WTC11 (cell line): ENCODE data around the gene C12orf56. TPM values are rescaled to one million over a fixed set of nuclear protein-coding genes. Genes with fewer than 3 reads are reported as not detected.
A peak's percentile ranks its signal among the peaks of the same experiment; 100 is the strongest.
"Not testable (repeated sequence)": the region's sequence is repeated elsewhere in the genome, so short reads cannot be mapped to it uniquely, and the experiment has no call there.

Experiments
- ATAC-seq: fragments of 200-7000 bp; cut with Tn5 transposase; 2 replicates; pipeline ENCODE4 v1.10.0; 2021; ENCODE audit warnings: mild to moderate bottlenecking, moderate library complexity
- CTCF ChIA-PET: fragments of 300-600 bp; sonication (Branson Sonifier 250); formaldehyde crosslinking; loops from one replicate; lab custom pipeline; 2021; ENCODE audit warnings: antibody characterized with exemption; lab: Charles Lee
- POLR2A ChIA-PET: fragments of 350-600 bp; sonication (Branson Sonifier 250); formaldehyde crosslinking; loops from one replicate; lab custom pipeline; 2021; ENCODE audit warnings: antibody characterized with exemption; lab: Charles Lee
- DNase-seq: peaks from one replicate; pipeline ENCODE4 v3.0.0; 2021; ENCODE audit warnings: low spot score
- H3K27ac Mint-ChIP-seq: 2 replicates; pipeline ENCODE4 v1.8.0; 2021; ENCODE audit warnings: mixed read lengths
- H3K27me3 Mint-ChIP-seq: 2 replicates; pipeline ENCODE4 v1.8.0; 2021; ENCODE audit warnings: low read depth, mild to moderate bottlenecking, moderate library complexity, mixed read lengths
- H3K36me3 Mint-ChIP-seq: 2 replicates; pipeline ENCODE4 v1.8.0; 2021; ENCODE audit warnings: mixed read lengths
- H3K4me1 Mint-ChIP-seq: 2 replicates; pipeline ENCODE4 v1.8.0; 2022; ENCODE audit warnings: mixed read lengths
- H3K4me3 Mint-ChIP-seq: 2 replicates; pipeline ENCODE4 v1.8.0; 2021; ENCODE audit warnings: mild to moderate bottlenecking, moderate library complexity, mixed read lengths
- H3K9me3 Mint-ChIP-seq: 2 replicates; pipeline ENCODE4 v1.8.0; 2021; ENCODE audit warnings: mixed read lengths
- ATF1 ChIP-seq: sonication (generic); formaldehyde crosslinking; IDR thresholded peaks from 2 replicates; pipeline ENCODE4 v1.8.1; 2023; ENCODE audit warnings: mild to moderate bottlenecking, moderate library complexity, missing genetic modification reagents
- CREB1 ChIP-seq: sonication (generic); formaldehyde crosslinking; IDR thresholded peaks from 2 replicates; pipeline ENCODE4 v1.8.0; 2023; ENCODE audit warnings: mild to moderate bottlenecking, missing genetic modification reagents
- ESRRA ChIP-seq: sonication (generic); formaldehyde crosslinking; IDR thresholded peaks from 2 replicates; pipeline ENCODE4 v1.8.1; 2022; ENCODE audit warnings: mild to moderate bottlenecking, missing genetic modification reagents, borderline replicate concordance
- FOXK1 ChIP-seq: sonication (generic); formaldehyde crosslinking; IDR thresholded peaks from 2 replicates; pipeline ENCODE4 v1.8.0; 2022; ENCODE audit warnings: mild to moderate bottlenecking, moderate library complexity, missing genetic modification reagents
- FOXP1 ChIP-seq: sonication (generic); formaldehyde crosslinking; IDR thresholded peaks from 2 replicates; pipeline ENCODE4 v1.8.0; 2022; ENCODE audit warnings: missing genetic modification reagents, mild to moderate bottlenecking, moderate library complexity, borderline replicate concordance
- MYBL2 ChIP-seq: sonication (generic); formaldehyde crosslinking; IDR thresholded peaks from 2 replicates; pipeline ENCODE4 v1.8.1; 2023; ENCODE audit warnings: mild to moderate bottlenecking, moderate library complexity, missing genetic modification reagents
- NR2C2 ChIP-seq: sonication (generic); formaldehyde crosslinking; IDR thresholded peaks from 2 replicates; pipeline ENCODE4 v1.8.0; 2022; ENCODE audit warnings: mild to moderate bottlenecking, missing genetic modification reagents
- NR3C1 ChIP-seq: sonication (generic); formaldehyde crosslinking; conservative IDR thresholded peaks from 2 replicates; pipeline ENCODE4 v1.8.1; 2023; ENCODE audit warnings: low read depth, mild to moderate bottlenecking, missing genetic modification reagents
- SP1 ChIP-seq: sonication (generic); formaldehyde crosslinking; conservative IDR thresholded peaks from 2 replicates; pipeline ENCODE4 v1.8.1; 2022; ENCODE audit warnings: missing genetic modification reagents
- TEAD1 ChIP-seq: sonication (generic); formaldehyde crosslinking; IDR thresholded peaks from 2 replicates; pipeline ENCODE4 v1.8.0; 2022; ENCODE audit warnings: mild to moderate bottlenecking, missing genetic modification reagents
- TEAD4 ChIP-seq: sonication (generic); formaldehyde crosslinking; IDR thresholded peaks from 2 replicates; pipeline ENCODE4 v1.8.0; 2022; ENCODE audit warnings: mild to moderate bottlenecking, missing genetic modification reagents
- TP53 ChIP-seq: sonication (generic); formaldehyde crosslinking; IDR thresholded peaks from 2 replicates; pipeline ENCODE4 v1.8.1; 2023; ENCODE audit warnings: mild to moderate bottlenecking, missing genetic modification reagents
- ZBTB21 ChIP-seq: sonication (generic); formaldehyde crosslinking; IDR thresholded peaks from 2 replicates; pipeline ENCODE4 v1.8.1; 2023; ENCODE audit warnings: mild to moderate bottlenecking, missing genetic modification reagents, borderline replicate concordance
- ZNF317 ChIP-seq: sonication (generic); formaldehyde crosslinking; IDR thresholded peaks from 2 replicates; pipeline ENCODE4 v1.8.1; 2023; ENCODE audit warnings: low read depth, mild to moderate bottlenecking, moderate library complexity, missing genetic modification reagents, borderline replicate concordance
- total RNA-seq: library from RNA; stranded (reverse); gene quantifications from 3 replicates; pipeline ENCODE4 v1.2.3, GENCODE V29; 2021
- TF ChIP-seq, protein P1 (sequence below): fragments of 250-450 bp; sonication (Bioruptor Pico); IDR thresholded peaks from 2 replicates; pipeline ENCODE4 v1.8.0; 2021; ENCODE audit warnings: mild to moderate bottlenecking
- TF ChIP-seq, protein P2 (sequence below): sonication (generic); formaldehyde crosslinking; conservative IDR thresholded peaks from 2 replicates; pipeline ENCODE4 v1.8.1; 2023; ENCODE audit warnings: mild to moderate bottlenecking, low read depth, missing genetic modification reagents, moderate library complexity
- TF ChIP-seq, protein P3 (sequence below): sonication (generic); formaldehyde crosslinking; IDR thresholded peaks from 2 replicates; pipeline ENCODE4 v1.8.1; 2023; ENCODE audit warnings: mild to moderate bottlenecking, moderate library complexity, missing genetic modification reagents
- TF ChIP-seq, protein P4 (sequence below): fragments of 250-450 bp; sonication (Bioruptor Pico); IDR thresholded peaks from 2 replicates; pipeline ENCODE4 v1.9.0; 2021; ENCODE audit warnings: mild to moderate bottlenecking
- TF ChIP-seq, protein P5 (sequence below): sonication (generic); formaldehyde crosslinking; IDR thresholded peaks from 2 replicates; pipeline ENCODE4 v1.8.1; 2023; ENCODE audit warnings: mild to moderate bottlenecking, missing genetic modification reagents

Gene C12orf56
- total RNA-seq, 1 experiment from 2014 or later: 2.5 TPM

DNA sequence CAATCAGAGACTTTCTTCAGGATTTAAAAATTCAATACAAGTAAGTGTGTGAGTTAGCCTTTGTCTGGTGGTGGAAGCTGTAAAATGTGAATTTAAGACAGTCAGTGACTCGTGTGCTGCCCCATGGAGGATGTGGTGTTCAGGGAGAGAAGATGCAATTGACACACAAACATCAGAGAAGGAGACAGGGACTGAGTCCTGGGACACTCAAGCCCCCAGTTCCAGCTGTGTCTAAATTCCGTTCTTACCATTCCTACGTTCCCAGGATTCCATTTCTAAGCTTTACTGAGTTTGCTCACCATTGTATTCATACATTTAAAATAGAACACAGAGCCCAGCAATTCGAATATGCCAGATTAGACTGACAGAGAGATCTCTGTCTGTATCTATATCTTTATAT is 67.6 kb downstream of the C12orf56 start (continued):
- no peak for TF ChIP-seq FOXK1 (CRISPR knock-in tag)
- no peak for TF ChIP-seq NR2C2 (CRISPR knock-in tag)

DNA sequence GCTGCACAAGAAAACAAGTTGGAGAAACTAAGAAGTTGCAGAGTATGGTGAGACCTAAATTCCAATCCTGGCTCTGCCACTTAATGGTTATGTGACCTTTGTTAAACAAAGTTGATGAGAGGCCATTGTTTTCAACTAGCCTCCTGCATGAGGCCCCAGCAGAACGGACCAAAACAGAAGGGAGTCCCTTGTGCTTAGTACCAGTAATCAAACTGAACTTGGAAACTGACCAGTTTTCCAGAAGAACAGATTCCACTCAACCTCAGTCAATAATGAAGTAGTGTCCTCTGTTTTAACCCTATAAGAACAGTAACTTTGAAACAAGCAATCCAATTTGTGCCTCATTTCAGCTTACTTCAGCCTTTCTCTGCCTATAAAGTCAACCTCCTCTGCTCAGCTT is 69.9 kb downstream of the C12orf56 start:
- Mint-ChIP-seq H3K27ac (peak overlapping the region; percentile 71), H3K4me1 (peaks cover 37% of the 10 kb centered on the region), H3K4me3 (no peak overlapping the region), H3K27me3 (no peaks in the 10 kb centered on the region), H3K9me3 (peaks cover 12% of the 10 kb centered on the region), H3K36me3 (peaks cover 4% of the 10 kb centered on the region; the same call in 1 of the 2 replicates)
- no peak for DNase-seq
- TF ChIP-seq NR2C2 (CRISPR knock-in tag) (no peak), ATF1 (CRISPR knock-in tag) (no peak)
- TF ChIP-seq, protein P1, sequence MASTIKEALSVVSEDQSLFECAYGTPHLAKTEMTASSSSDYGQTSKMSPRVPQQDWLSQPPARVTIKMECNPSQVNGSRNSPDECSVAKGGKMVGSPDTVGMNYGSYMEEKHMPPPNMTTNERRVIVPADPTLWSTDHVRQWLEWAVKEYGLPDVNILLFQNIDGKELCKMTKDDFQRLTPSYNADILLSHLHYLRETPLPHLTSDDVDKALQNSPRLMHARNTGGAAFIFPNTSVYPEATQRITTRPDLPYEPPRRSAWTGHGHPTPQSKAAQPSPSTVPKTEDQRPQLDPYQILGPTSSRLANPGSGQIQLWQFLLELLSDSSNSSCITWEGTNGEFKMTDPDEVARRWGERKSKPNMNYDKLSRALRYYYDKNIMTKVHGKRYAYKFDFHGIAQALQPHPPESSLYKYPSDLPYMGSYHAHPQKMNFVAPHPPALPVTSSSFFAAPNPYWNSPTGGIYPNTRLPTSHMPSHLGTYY (CRISPR knock-in tag): no peak
- ChIA-PET CTCF (no interaction called here), POLR2A (no interaction called here)
- no peak for ATAC-seq

DNA sequence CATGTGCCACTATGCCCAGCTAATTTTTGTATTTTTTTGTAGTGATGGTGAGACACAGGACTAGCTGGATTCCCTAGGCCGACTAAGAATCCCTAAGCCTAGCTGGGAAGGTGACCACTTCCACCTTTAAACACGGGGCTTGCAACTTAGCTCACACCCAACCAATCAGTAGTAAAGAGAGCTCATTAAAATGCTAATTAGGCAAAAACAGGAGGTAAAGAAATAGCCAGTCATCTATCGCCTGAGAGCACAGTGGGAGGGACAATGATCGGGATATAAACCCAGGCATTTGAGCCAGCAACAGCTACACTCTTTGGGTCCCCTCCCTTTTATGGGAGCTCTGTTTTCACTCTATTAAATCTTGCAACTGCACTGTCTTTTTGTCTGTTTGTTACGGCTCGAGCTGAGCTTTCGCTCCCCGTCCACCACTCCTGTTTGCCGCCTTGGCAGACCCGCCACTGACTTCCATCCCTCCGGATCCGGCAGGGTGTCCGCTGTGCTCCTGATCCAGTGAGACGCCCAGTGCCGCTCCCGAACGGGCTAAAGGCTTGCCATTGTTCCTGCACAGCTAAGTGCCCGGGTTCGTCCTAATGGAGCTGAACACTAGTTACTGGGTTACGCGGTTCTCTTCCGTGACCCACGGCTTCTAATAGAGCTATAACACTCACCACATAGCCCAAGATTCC is 70.9 kb downstream of the C12orf56 start:
- CTCF ChIA-PET: interaction anchor here (1.5 kb wide), 1 partner anchor 12 kb away, joined by 3 read pairs; no protein-coding TSS in a partner anchor
- POLR2A ChIA-PET, H3K36me3 Mint-ChIP-seq, H3K4me3 Mint-ChIP-seq, H3K27me3 Mint-ChIP-seq, ATAC-seq: not testable (repeated sequence)
- Mint-ChIP-seq H3K9me3 (peaks cover 12% of the 10 kb centered on the region), H3K27ac (peak overlapping the region; percentile 85), H3K4me1 (peaks cover 37% of the 10 kb centered on the region)
- DNase-seq: peak; percentile 12

DNA sequence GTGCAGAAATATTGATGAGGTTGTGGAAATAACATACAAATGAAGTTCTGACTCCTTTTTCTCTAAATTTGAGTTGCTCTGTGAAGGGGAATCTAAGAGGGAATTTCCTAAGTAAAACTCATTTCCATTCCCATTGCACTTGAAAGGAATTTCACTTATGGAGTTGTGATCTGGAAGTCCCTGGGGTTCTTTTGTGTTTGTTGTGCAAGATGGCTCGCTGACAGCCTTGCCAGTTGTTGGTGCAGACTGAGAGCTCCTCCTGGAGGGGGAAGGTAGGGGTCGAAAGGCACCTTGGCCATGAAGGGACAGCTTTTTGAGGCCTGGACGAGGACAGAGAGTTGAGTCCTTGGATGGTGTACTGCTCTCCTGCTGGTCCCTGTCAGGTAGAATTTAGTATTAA is 72.0 kb downstream of the C12orf56 start:
- CTCF ChIA-PET: interaction anchor here (1.0 to 1.5 kb wide), 3 partner anchors 9 to 43 kb away, joined by 3 to 4 read pairs (median 3); no protein-coding TSS in a partner anchor
- POLR2A ChIA-PET: interaction anchor here (0.8 kb wide), 1 partner anchor 70 kb away, joined by 3 read pairs; no protein-coding TSS in a partner anchor
- Mint-ChIP-seq H3K9me3 (peaks cover 12% of the 10 kb centered on the region), H3K27ac (peak overlapping the region; percentile 76), H3K4me1 (peaks cover 35% of the 10 kb centered on the region), H3K4me3 (no peak overlapping the region), H3K36me3 (peaks cover 4% of the 10 kb centered on the region; the same call in 1 of the 2 replicates), H3K27me3 (no peaks in the 10 kb centered on the region)
- peak; percentile 65 for DNase-seq
- TF ChIP-seq SP1 (0 out of 2 replicates have a peak, but pooled peaks have one; percentile 17), TEAD1 (CRISPR knock-in tag) (peak; percentile 28; the same call in 1 of the 2 replicates), ESRRA (CRISPR knock-in tag) (no peak)
- peak; percentile 89 for ATAC-seq

DNA sequence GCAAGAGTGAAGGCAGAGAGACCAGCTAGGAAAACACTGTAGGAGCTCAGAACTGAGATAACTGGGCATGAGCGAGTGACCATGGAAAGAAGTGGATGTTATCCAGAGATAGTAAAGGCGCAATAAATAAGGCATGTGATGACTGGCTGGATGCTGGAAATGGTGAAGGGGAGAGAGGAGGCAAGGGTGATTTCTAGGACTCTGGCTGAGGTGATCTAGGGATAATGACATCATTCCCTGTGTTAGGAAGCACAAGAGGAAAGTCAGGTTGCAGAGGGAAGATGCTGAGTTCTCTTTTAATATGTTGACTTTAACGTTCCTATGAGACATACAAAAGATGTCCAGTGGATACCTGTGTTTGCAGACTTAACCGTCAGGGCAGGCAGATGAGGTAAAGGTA is 78.7 kb downstream of the C12orf56 start:
- no peaks in the 10 kb centered on the region for H3K9me3 Mint-ChIP-seq
- H3K4me3 Mint-ChIP-seq: no peak overlapping the region
- POLR2A ChIA-PET: no interaction called here
- CTCF ChIA-PET: no interaction called here
- H3K27me3 Mint-ChIP-seq: no peaks in the 10 kb centered on the region; the same call in 1 of the 2 replicates
- H3K36me3 Mint-ChIP-seq: no peaks in the 10 kb centered on the region; the same call in 1 of the 2 replicates
- ATAC-seq: no peak
- DNase-seq: no peak
- peak overlapping the region; percentile 14; the same call in 1 of the 2 replicates for H3K27ac Mint-ChIP-seq
- no peaks in the 10 kb centered on the region for H3K4me1 Mint-ChIP-seq
- TF ChIP-seq ZNF317 (CRISPR knock-in tag) (no peak), ZBTB21 (CRISPR knock-in tag) (no peak), TP53 (CRISPR knock-in tag) (no peak), TEAD4 (CRISPR knock-in tag) (no peak), NR2C2 (CRISPR knock-in tag) (no peak), NR3C1 (no peak), ESRRA (CRISPR knock-in tag) (no peak), FOXP1 (no peak), CREB1 (no peak), MYBL2 (no peak)
- TF ChIP-seq, protein P2, sequence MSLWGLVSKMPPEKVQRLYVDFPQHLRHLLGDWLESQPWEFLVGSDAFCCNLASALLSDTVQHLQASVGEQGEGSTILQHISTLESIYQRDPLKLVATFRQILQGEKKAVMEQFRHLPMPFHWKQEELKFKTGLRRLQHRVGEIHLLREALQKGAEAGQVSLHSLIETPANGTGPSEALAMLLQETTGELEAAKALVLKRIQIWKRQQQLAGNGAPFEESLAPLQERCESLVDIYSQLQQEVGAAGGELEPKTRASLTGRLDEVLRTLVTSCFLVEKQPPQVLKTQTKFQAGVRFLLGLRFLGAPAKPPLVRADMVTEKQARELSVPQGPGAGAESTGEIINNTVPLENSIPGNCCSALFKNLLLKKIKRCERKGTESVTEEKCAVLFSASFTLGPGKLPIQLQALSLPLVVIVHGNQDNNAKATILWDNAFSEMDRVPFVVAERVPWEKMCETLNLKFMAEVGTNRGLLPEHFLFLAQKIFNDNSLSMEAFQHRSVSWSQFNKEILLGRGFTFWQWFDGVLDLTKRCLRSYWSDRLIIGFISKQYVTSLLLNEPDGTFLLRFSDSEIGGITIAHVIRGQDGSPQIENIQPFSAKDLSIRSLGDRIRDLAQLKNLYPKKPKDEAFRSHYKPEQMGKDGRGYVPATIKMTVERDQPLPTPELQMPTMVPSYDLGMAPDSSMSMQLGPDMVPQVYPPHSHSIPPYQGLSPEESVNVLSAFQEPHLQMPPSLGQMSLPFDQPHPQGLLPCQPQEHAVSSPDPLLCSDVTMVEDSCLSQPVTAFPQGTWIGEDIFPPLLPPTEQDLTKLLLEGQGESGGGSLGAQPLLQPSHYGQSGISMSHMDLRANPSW (CRISPR knock-in tag): no peak
- TF ChIP-seq, protein P3, sequence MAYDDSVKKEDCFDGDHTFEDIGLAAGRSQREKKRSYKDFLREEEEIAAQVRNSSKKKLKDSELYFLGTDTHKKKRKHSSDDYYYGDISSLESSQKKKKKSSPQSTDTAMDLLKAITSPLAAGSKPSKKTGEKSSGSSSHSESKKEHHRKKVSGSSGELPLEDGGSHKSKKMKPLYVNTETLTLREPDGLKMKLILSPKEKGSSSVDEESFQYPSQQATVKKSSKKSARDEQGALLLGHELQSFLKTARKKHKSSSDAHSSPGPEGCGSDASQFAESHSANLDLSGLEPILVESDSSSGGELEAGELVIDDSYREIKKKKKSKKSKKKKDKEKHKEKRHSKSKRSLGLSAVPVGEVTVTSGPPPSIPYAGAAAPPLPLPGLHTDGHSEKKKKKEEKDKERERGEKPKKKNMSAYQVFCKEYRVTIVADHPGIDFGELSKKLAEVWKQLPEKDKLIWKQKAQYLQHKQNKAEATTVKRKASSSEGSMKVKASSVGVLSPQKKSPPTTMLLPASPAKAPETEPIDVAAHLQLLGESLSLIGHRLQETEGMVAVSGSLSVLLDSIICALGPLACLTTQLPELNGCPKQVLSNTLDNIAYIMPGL: no peak
- TF ChIP-seq, protein P4, sequence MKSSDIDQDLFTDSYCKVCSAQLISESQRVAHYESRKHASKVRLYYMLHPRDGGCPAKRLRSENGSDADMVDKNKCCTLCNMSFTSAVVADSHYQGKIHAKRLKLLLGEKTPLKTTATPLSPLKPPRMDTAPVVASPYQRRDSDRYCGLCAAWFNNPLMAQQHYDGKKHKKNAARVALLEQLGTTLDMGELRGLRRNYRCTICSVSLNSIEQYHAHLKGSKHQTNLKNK (CRISPR knock-in tag): no peak
- TF ChIP-seq, protein P5, sequence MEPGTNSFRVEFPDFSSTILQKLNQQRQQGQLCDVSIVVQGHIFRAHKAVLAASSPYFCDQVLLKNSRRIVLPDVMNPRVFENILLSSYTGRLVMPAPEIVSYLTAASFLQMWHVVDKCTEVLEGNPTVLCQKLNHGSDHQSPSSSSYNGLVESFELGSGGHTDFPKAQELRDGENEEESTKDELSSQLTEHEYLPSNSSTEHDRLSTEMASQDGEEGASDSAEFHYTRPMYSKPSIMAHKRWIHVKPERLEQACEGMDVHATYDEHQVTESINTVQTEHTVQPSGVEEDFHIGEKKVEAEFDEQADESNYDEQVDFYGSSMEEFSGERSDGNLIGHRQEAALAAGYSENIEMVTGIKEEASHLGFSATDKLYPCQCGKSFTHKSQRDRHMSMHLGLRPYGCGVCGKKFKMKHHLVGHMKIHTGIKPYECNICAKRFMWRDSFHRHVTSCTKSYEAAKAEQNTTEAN (CRISPR knock-in tag): no peak
